ENCODE results near the gene OBP2A.

The OBP2A gene

DNA sequence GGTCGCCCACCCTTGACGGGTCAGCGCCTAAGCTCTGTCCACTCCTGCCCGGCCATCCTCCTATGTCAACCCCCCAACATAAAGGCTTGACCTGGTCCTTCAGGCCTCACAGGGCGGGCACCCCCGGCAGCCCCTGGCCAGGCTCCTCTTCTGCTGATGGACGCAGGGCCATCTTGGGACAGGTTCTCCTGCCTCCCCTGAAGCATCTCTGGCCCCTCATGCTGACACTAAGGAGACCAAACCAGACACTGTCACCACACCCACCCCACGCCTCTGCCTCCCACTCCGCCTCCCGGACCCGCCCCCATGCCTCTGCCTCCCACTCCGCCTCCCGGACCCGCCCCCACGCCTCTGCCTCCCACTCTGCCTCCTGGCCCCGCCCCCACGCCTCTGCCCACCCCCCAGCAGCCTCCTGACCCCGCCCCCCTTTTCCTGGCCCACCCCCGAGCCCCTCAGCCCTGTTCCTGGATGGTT is 6.8 kb downstream of the OBP2A start:
- no peak for DNase-seq

- no peak for DNase-seq
Measured at GRCh38 chr9:135554718-135555117, 8.8 kb downstream of the OBP2A start.

DNA sequence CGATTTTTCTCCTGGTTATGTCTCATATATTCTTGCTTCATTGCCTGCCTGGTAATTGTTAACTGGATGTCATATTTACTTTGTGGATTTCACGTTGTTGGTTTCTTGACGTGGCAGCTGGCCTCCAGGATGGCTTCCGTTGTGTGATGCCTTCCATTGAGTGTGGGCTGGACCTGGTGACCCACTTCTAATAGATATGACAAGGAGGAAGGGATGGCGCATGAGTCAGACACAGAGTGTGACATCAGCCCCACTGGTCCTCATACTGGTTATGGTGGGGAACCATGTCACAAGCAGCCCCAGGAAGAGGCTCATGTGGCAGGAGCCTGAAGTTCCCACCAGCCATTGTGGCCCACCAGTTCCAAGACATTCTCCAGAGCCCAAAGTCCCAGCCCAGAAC is 9.3 kb downstream of the OBP2A start:
- no peak for DNase-seq

DNA sequence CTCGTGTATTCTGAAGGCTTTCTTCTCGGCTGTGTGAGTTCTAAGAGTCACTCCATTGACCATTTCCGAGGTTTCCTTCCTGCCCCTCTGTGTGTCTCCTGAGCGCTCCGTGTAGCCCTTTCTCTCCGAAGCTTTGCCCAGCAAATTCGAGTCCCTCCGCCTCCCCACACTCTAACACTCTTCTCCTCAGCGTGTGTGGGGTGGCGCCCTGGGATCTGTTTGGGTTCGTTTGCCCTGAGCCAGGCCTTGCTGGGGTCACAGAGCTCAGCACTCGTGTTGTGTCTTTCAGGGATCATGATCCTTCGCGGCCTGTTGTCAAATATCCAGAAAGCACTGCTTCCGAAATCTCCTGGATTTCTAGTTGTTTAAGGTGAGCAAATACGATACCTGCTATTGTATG is 10.0 kb downstream of the OBP2A start:
- DNase-seq, result no peak

- DNase-seq, result no peak
Measured at GRCh38 chr9:135559606-135560005, 13.7 kb downstream of the OBP2A start.

GRCh38 chr9:135561391-135562234 is 15.7 kb downstream of the OBP2A start, which contains the start of gene PAEP:
Gene PAEP, plus strand, starts transcription at chr9:135561756.
- DNase-seq, result no peak

DNA sequence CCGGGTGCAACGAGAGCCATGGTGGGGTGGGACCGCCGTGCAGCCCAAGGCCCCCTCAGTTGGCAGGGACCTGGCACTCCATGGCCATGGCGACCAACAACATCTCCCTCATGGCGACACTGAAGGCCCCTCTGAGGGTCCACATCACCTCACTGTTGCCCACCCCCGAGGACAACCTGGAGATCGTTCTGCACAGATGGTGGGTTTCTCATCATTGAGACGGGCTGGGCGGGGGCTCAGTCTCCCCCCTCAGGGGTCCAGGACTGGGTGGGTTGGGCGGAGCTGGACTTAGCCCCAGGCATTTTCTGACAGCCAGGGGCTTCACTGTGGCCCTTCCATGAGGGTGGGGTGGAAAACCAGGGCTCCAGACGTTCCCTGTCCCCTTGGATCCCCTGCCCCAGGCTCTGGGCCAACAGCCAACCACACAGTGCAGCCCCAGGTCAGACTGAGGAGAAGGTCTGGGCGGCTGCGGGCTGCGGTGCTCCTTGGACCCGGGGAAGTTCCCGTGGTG is 16.4 kb downstream of the OBP2A start:
- no peak for DNase-seq

DNA sequence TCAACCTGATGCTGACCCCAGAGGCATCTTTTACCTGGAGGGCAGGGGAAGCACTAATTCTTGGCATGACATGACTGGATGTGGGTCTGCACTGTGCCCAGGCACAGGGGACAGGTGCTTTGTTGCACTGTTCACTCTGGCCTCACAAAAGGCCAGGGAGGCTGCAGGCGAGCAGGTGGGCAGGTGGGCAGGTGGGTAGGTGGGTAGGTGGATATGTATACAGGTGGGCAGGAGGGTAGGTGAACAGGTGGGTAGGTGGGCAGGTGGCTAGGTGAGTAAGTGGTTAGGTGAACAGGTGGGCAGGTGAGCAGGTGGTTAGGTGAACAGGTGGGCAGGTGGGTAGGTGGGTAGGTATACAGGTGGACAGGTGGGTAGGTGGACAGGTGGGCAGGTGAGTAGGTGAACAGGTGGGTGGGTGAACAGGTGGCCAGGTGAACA is 17.1 kb downstream of the OBP2A start:
- no peak for DNase-seq

- DNase-seq, result no peak
Measured at GRCh38 chr9:135563858-135564257, 17.9 kb downstream of the OBP2A start.

- no peak for DNase-seq
Measured at GRCh38 chr9:135565141-135565628, 19.3 kb downstream of the OBP2A start.

DNA sequence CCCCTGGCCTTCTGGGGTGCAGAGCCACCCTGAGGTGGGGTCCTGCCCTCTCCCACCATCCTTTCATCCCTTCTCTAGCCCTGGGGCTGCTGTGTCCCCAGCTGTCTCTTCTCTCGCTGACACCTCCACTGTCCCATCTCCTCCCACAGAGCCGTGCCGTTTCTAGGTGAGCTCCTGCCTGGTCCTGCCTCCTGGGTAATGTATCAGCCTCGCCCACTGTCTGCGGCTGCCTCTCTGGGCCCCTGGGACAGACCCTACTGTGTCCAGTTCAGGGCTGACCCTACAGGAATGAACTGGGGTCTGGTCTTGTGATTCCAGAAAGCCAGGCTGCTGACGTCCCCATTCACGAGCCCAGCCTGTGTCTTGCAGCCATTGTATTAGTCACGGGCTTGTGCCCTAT is 19.7 kb downstream of the OBP2A start:
- DNase-seq, result no peak

DNA sequence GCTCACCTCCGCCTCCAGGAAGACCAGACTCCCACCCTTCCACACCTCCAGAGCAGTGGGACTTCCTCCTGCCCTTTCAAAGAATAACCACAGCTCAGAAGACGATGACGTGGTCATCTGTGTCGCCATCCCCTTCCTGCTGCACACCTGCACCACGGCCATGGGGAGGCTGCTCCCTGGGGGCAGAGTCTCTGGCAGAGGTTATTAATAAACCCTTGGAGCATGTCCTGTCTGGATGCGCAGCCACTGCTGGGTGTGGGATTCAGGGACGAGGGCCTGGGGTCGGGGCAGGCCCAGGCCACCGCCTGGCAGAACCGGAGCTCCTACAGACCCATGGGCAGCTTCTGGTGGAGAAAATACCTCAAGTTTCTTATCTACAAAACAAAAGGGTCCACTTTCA is 20.6 kb downstream of the OBP2A start:
- no peak for DNase-seq

DNA sequence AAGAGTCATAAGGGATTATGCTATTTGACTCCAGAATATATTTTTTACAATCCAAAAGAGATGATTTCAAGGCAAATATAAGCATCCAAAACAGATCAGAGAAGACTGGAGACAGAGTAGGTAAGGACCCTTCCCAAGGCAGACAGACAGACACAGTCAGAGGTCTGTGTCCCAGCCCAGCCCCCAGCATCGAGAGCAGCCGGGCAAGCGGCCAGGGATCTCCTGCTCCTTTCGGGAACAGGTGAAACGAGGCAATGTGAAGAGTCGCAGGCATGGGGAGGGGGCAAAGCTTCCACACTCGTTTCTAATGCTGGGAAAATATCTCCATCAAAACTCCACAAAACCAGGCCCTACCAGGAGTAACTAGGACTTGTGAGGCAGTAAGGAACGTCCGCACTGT is 21.4 kb downstream of the OBP2A start:
- no peak for DNase-seq

DNA sequence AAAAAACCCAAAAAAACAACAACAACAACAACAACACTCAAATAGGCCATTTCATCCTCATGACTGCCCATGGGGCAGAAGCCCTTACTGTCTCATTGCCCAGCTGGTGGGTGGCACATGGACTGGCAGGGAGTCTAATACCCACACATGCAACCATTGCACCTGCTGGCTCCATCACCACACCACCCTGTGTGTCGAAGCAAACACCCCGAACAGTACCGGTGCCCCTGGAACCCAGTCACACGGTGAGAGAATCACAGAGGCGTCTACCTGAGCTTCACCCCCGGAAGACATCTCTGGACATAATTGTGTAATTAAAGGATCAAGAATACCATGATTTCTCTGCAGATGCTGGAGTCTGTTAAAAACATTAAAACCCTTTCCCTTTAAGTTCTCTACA is 22.1 kb downstream of the OBP2A start:
- no peak for DNase-seq

DNA sequence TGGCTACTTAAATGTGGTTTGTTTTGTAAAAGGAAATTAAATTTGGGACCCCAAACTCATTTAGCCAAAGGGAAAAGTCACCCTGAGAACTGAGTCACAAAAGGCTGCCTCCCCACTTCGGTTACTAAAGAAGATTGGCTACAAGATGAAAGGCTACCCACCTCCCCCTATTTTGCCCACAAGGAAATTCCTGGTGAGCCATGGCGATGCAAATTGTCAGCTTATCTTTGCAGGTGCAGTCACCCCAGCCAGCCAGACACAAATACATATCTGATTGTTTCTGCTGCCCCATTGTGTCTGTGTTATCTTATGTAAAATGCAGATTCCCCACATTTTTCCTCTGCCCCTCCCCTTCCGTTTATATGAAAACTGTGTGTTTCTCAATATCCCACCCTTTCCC is 24.5 kb downstream of the OBP2A start:
- DNase-seq, result no peak

DNA sequence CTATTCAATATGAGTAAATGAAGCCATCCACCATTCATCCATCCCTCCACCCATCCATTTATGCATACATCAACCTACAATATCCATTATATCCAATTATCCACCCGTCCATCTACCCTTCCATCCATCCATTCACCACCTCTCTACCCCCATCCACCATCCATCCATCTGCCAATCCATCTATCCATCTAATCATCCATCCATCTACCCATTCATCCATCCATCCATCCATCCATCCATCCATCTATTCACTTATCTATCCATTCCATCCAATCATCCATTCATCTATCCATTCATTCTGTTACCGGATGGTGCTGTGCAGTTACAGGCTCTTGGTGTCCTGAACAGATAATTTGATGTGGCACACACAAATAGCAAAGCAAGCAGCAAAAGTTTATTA is 26.3 kb downstream of the OBP2A start:
- DNase-seq, result no peak

DNA sequence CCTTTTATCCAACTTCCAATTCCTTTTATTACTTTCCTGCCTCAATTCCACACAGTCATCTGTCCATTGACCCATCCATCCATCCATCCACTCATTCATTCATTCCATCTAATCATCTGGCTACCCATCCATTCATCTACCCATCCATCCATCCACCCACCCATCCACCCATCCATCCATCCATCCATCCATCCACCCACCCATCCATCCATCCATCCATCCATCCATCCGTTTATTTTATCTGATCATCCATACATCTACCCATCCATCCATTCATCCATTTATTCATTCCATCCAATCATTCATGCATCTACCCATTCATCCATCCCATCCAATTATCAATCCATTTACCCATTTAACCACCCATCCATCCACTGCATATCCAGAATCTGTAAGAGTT is 27.2 kb downstream of the OBP2A start:
- DNase-seq, result no peak

- DNase-seq, result no peak
Measured at GRCh38 chr9:135574331-135574730, 28.4 kb downstream of the OBP2A start.

- DNase-seq, result no peak
Measured at GRCh38 chr9:135574943-135575342, 29.0 kb downstream of the OBP2A start.

- no peak for DNase-seq
Measured at GRCh38 chr9:135575995-135576631, 30.2 kb downstream of the OBP2A start.

- no peak for DNase-seq
Measured at GRCh38 chr9:135577256-135577655, 31.3 kb downstream of the OBP2A start.

DNA sequence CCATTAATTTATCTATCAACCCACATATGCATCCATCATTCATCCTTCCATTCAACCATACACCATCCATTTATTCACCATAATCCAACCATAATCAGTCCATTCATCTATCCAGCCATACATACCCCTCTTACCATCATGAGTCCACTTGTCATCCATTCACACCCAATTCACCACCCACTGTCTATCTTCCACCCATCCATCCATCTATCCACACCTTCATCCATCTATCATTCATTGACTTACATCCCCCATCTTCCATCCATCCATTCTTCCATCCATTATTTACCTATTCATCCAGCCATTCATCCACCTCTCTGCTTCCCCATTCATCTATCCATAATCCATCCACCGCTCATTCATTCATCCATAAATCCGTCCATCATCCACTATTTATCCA is 33.4 kb downstream of the OBP2A start:
- DNase-seq, result no peak

DNA sequence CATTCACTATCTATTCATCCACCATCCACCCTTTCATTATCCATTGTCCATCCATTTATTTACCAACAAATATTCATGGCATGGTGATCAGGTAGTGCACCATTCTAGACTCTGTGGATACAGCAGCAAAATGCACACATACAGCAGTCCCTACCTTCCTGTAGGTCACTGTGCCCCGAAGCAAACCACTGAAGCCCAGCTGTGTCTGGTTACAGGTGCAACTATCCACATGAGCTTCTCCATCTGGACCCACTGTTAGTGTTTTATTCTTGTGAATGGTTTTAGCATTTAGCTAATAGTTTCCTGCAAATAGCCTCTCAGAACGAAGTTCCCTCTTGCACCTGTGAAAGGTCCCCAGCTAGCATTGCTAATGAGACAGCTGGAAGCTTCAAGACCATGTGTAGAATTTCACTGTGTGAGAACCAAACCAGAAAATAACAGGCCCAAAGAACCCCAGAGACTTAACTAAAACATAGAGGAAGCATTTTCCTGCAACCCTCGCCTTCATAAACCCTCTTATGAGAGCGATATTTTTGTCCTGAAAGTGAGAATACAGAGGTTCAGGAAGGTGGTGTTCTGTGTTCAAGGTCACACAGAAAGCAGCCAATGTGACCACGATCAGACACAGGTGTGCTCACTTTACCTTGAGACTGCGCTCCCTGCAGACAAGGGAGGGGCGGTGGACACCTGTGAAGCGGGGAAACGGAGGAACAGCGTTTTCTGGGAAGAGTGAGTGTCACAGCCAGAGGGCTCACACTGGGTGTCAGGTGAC is 34.1 kb downstream of the OBP2A start:
- no peak for DNase-seq
